H1 (cell line): ENCODE measurements around the gene TMPRSS13. TPM values are rescaled to one million over a fixed set of nuclear protein-coding genes. Genes with fewer than 3 reads are reported as not detected.

Experiments used
- EGR1 ChIP-seq: IDR thresholded peaks from 2 replicates; pipeline ENCODE4 v1.6.1; 2011; ENCODE audit warnings: low read depth, low read length, borderline replicate concordance
- GTF2F1 ChIP-seq: IDR thresholded peaks from 2 replicates; pipeline ENCODE4 v1.6.1; 2012; ENCODE audit warnings: low read depth, low read length, improper control_type of control experiment, borderline replicate concordance
- HDAC6 ChIP-seq: IDR thresholded peaks from one replicate; pipeline ENCODE4 v1.7.1; 2012; ENCODE audit warnings: low read depth, mild to moderate bottlenecking, inconsistent platforms, low read length, moderate library complexity
- KDM4A ChIP-seq: IDR thresholded peaks from one replicate; pipeline ENCODE4 v1.7.1; 2012; ENCODE audit warnings: low read depth, mild to moderate bottlenecking, moderate library complexity, low read length, inconsistent platforms; ENCODE audit not compliant: severe bottlenecking
- RAD21 ChIP-seq, 2 experiments: IDR thresholded peaks in 1 of 2; conservative IDR thresholded peaks in 1 of 2; 2 replicates each; pipeline ENCODE4 v1.6.1; 2011; ENCODE audit warnings: low read depth in 2 of 2, low read length in 2 of 2, improper control_type of control experiment in 1 of 2, inconsistent platforms in 1 of 2, mild to moderate bottlenecking in 1 of 2, moderate library complexity in 1 of 2
- SIRT6 ChIP-seq: IDR thresholded peaks from one replicate; pipeline ENCODE4 v1.7.1; 2012; ENCODE audit warnings: low read length, inconsistent platforms
- SP1 ChIP-seq: IDR thresholded peaks from 2 replicates; pipeline ENCODE4 v1.6.1; 2011; ENCODE audit warnings: low read depth, low read length
- SP2 ChIP-seq: IDR thresholded peaks from 2 replicates; pipeline ENCODE4 v1.6.1; 2012; ENCODE audit warnings: mild to moderate bottlenecking, low read length, inconsistent platforms
- ZNF274 ChIP-seq: IDR thresholded peaks from 2 replicates; pipeline ENCODE4 v1.7.0; 2012; ENCODE audit warnings: low read length, borderline replicate concordance; ENCODE audit errors: extremely low read depth
- polyA plus RNA-seq, 7 experiments: library from polyadenylated mRNA; depleted of rRNA in 3 of 7; stranded (reverse) in 5 of 7; unstranded in 2 of 7; fragments of >200 nt in 5 of 7; fragments of 200-250 nt in 2 of 7; gene quantifications; 1 replicate in 5 of 7; 2 replicates in 1 of 7; 4 replicates in 1 of 7; pipeline versions ENCODE4 v1.2.1 to v1.2.3, GENCODE V29; 2011 to 2013; ENCODE audit warnings: missing spikeins in 2 of 7, mixed read lengths in 2 of 7
- total RNA-seq: library from RNA; stranded (reverse); fragmentation: NEBNext Ultra II Directional; extraction: Animal tissue kit (Norgen Biotek cat#: 25700); gene quantifications from 2 replicates; pipeline ENCODE4 v1.2.1, GENCODE V29; 2021
- TF ChIP-seq, protein P1 (sequence below): fragments of 300-600 bp; sonication (generic); IDR thresholded peaks from 2 replicates; pipeline ENCODE4 v1.7.1; 2012; ENCODE audit warnings: low read length, moderate library complexity, mild to moderate bottlenecking, inconsistent platforms; ENCODE audit not compliant: insufficient replicate concordance

The TMPRSS13 gene
- total and polyA plus RNA-seq, 2 of the 8 experiments (the other 6 are each of a cell fraction or from before 2014, with no cell fraction given): 0.61 to 0.79 TPM

DNA sequence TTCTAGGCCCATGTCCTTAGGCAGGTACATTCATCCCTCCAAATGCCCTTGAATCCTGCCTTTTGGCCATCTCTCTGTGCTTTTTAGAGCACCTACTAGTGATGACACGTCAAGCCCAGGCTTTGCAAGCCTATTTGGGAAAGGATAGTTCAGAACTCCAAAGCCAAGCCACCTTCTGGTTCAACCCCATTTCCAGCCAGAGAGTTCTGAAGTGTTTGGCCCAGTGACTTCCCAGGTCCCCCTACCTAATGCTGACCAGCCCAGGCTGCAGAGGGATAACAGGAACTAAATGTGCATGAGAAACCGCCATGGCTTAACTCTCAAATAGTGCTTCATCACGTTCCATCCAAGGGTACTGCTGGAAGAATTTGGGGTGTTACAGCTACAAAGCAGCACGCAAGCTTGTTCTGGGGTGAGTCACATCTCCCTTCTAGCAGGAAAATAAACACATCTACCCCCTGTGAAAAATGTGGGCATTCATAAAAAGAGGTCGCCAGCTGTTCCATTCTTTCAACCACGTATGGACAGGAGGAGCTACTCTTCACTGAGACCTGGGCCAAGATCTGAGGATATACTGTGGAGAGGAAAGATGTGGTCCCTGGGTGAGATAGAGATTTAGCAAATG lies 50.8 kb downstream of the TMPRSS13 start (continued):
- TF ChIP-seq, protein P1, sequence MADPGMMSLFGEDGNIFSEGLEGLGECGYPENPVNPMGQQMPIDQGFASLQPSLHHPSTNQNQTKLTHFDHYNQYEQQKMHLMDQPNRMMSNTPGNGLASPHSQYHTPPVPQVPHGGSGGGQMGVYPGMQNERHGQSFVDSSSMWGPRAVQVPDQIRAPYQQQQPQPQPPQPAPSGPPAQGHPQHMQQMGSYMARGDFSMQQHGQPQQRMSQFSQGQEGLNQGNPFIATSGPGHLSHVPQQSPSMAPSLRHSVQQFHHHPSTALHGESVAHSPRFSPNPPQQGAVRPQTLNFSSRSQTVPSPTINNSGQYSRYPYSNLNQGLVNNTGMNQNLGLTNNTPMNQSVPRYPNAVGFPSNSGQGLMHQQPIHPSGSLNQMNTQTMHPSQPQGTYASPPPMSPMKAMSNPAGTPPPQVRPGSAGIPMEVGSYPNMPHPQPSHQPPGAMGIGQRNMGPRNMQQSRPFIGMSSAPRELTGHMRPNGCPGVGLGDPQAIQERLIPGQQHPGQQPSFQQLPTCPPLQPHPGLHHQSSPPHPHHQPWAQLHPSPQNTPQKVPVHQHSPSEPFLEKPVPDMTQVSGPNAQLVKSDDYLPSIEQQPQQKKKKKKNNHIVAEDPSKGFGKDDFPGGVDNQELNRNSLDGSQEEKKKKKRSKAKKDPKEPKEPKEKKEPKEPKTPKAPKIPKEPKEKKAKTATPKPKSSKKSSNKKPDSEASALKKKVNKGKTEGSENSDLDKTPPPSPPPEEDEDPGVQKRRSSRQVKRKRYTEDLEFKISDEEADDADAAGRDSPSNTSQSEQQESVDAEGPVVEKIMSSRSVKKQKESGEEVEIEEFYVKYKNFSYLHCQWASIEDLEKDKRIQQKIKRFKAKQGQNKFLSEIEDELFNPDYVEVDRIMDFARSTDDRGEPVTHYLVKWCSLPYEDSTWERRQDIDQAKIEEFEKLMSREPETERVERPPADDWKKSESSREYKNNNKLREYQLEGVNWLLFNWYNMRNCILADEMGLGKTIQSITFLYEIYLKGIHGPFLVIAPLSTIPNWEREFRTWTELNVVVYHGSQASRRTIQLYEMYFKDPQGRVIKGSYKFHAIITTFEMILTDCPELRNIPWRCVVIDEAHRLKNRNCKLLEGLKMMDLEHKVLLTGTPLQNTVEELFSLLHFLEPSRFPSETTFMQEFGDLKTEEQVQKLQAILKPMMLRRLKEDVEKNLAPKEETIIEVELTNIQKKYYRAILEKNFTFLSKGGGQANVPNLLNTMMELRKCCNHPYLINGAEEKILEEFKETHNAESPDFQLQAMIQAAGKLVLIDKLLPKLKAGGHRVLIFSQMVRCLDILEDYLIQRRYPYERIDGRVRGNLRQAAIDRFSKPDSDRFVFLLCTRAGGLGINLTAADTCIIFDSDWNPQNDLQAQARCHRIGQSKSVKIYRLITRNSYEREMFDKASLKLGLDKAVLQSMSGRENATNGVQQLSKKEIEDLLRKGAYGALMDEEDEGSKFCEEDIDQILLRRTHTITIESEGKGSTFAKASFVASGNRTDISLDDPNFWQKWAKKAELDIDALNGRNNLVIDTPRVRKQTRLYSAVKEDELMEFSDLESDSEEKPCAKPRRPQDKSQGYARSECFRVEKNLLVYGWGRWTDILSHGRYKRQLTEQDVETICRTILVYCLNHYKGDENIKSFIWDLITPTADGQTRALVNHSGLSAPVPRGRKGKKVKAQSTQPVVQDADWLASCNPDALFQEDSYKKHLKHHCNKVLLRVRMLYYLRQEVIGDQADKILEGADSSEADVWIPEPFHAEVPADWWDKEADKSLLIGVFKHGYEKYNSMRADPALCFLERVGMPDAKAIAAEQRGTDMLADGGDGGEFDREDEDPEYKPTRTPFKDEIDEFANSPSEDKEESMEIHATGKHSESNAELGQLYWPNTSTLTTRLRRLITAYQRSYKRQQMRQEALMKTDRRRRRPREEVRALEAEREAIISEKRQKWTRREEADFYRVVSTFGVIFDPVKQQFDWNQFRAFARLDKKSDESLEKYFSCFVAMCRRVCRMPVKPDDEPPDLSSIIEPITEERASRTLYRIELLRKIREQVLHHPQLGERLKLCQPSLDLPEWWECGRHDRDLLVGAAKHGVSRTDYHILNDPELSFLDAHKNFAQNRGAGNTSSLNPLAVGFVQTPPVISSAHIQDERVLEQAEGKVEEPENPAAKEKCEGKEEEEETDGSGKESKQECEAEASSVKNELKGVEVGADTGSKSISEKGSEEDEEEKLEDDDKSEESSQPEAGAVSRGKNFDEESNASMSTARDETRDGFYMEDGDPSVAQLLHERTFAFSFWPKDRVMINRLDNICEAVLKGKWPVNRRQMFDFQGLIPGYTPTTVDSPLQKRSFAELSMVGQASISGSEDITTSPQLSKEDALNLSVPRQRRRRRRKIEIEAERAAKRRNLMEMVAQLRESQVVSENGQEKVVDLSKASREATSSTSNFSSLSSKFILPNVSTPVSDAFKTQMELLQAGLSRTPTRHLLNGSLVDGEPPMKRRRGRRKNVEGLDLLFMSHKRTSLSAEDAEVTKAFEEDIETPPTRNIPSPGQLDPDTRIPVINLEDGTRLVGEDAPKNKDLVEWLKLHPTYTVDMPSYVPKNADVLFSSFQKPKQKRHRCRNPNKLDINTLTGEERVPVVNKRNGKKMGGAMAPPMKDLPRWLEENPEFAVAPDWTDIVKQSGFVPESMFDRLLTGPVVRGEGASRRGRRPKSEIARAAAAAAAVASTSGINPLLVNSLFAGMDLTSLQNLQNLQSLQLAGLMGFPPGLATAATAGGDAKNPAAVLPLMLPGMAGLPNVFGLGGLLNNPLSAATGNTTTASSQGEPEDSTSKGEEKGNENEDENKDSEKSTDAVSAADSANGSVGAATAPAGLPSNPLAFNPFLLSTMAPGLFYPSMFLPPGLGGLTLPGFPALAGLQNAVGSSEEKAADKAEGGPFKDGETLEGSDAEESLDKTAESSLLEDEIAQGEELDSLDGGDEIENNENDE: no peak
- TF ChIP-seq SIRT6: no peak
- TF ChIP-seq HDAC6: no peak
- TF ChIP-seq ZNF274: no peak
- TF ChIP-seq RAD21 (IDR thresholded peaks at IDR 0.05 in 1 of 2, conservative IDR thresholded peaks at IDR 0.05 in 1 of 2; ENCODE audit: low read depth in 2 of 2, low read length in 2 of 2): no peak
- TF ChIP-seq GTF2F1: no peak
- no peak for TF ChIP-seq SP1
- no peak for TF ChIP-seq EGR1
- TF ChIP-seq SP2: no peak
- no peak for TF ChIP-seq KDM4A
